Panc1 (cell line): ENCODE measurements around the gene GABPB1.

Experiments
- CTCF ChIP-seq: fragments of 450-650 bp; IDR thresholded peaks from 2 replicates; pipeline ENCODE4 v1.5.1; 2017; ENCODE audit warnings: mild to moderate bottlenecking
- POLR2AphosphoS5 ChIP-seq: IDR thresholded peaks from 2 replicates; pipeline ENCODE4 v1.6.1; 2012; ENCODE audit warnings: mild to moderate bottlenecking, low read depth, low read length, moderate library complexity

DNA sequence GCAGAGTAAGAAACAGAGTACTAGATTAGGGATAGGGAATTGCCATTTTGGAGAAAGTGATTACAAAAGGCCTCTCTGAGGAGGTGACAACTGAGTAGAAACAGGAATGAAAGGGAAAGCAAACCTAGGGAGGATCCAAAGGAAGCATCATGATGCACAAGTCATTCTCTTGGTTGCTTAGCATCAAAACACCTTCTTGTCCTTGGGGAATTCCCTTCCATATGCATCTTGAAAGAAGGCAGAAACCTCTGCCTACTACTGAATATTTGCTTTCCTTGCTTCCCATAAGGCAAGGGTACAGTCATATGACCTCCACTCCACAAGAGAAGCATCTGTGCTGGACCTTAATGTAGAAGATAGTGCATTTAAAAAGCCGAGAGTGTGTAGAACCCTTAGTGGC, 24.1 kb downstream of the GABPB1 start:
- TF ChIP-seq CTCF (no peak), POLR2AphosphoS5 (no peak)
